ENCODE results near the gene AKAP17A. TPM values are rescaled to one million over a fixed set of nuclear protein-coding genes. Genes with fewer than 3 reads are reported as not detected.

The AKAP17A gene
- total and polyA plus RNA-seq, 9 of the 15 experiments (the other 6 are each of a cell fraction or from before 2014, with no cell fraction given), result 1.2 to 29.5 (median 8.2) TPM

GRCh38 chrX:1545776-1546408 lies 45.5 kb upstream of the AKAP17A start (continued):
- TF ChIP-seq MGA (IDR thresholded peaks at IDR 0.05) (no peak), KAT7 (CRISPR knock-in tag; IDR thresholded peaks at IDR 0.05; ENCODE audit: borderline replicate concordance) (no peak), STAT5B (CRISPR knock-in tag; IDR thresholded peaks at IDR 0.05) (no peak), NR2C1 (IDR thresholded peaks at IDR 0.05) (no peak), NR2C1 (tag; IDR thresholded peaks at IDR 0.05) (no peak), YY1 (IDR thresholded peaks at IDR 0.05; ENCODE audit: borderline replicate concordance in 1 of 3, control insufficient read depth in 1 of 3, extremely low read depth in 1 of 3, insufficient read depth in 3 of 3, insufficient read length in 1 of 3, insufficient replicate concordance in 2 of 3, low read depth in 1 of 3, low read length in 2 of 3) (no peak), ZNF280A (IDR thresholded peaks at IDR 0.05; ENCODE audit: low read depth, partially characterized antibody) (no peak)
- TF ChIP-seq, protein P1, sequence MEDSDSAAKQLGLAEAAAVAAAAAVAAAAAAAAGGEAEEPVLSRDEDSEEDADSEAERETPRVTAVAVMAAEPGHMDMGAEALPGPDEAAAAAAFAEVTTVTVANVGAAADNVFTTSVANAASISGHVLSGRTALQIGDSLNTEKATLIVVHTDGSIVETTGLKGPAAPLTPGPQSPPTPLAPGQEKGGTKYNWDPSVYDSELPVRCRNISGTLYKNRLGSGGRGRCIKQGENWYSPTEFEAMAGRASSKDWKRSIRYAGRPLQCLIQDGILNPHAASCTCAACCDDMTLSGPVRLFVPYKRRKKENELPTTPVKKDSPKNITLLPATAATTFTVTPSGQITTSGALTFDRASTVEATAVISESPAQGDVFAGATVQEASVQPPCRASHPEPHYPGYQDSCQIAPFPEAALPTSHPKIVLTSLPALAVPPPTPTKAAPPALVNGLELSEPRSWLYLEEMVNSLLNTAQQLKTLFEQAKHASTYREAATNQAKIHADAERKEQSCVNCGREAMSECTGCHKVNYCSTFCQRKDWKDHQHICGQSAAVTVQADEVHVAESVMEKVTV (CRISPR knock-in tag; IDR thresholded peaks at IDR 0.05), result no peak
